SK-N-SH treated with all-trans-retinoic acid at 6 μM for 48 hours (cell line): ENCODE data around the gene HOXD8.

ENCODE experiments used
- ESRRG ChIP-seq: fragments of 250-450 bp; sonication (Bioruptor Pico); IDR thresholded peaks from 2 replicates; pipeline ENCODE4 v1.6.1; 2021; ENCODE audit warnings: mild to moderate bottlenecking
- OSR1 ChIP-seq: fragments of 250-450 bp; sonication (Bioruptor Pico); IDR thresholded peaks from 2 replicates; pipeline ENCODE4 v1.8.0; 2022; ENCODE audit warnings: moderate library complexity, mild to moderate bottlenecking, inconsistent platforms
- PATZ1 ChIP-seq: fragments of 250-450 bp; sonication (Bioruptor Pico); IDR thresholded peaks from 2 replicates; pipeline ENCODE4 v1.8.0; 2020; ENCODE audit warnings: mild to moderate bottlenecking, moderate library complexity, borderline replicate concordance
- RARB ChIP-seq: fragments of 250-450 bp; sonication (Bioruptor Pico); IDR thresholded peaks from 2 replicates; pipeline ENCODE4 v1.8.0; 2021; ENCODE audit warnings: mild to moderate bottlenecking, moderate library complexity
- SNAI2 ChIP-seq: fragments of 250-450 bp; sonication (Bioruptor Pico); IDR thresholded peaks from 2 replicates; pipeline ENCODE4 v1.5.0; 2020; ENCODE audit warnings: mild to moderate bottlenecking, moderate library complexity
- ZFP3 ChIP-seq: fragments of 250-450 bp; sonication (Bioruptor Pico); IDR thresholded peaks from 2 replicates; pipeline ENCODE4 v1.5.0; 2020; ENCODE audit warnings: mild to moderate bottlenecking, moderate library complexity
- ZNF70 ChIP-seq: fragments of 450-650 bp; formaldehyde crosslinking; IDR thresholded peaks from 2 replicates; pipeline ENCODE4 v1.5.0; 2020; ENCODE audit warnings: mild to moderate bottlenecking, moderate library complexity

DNA sequence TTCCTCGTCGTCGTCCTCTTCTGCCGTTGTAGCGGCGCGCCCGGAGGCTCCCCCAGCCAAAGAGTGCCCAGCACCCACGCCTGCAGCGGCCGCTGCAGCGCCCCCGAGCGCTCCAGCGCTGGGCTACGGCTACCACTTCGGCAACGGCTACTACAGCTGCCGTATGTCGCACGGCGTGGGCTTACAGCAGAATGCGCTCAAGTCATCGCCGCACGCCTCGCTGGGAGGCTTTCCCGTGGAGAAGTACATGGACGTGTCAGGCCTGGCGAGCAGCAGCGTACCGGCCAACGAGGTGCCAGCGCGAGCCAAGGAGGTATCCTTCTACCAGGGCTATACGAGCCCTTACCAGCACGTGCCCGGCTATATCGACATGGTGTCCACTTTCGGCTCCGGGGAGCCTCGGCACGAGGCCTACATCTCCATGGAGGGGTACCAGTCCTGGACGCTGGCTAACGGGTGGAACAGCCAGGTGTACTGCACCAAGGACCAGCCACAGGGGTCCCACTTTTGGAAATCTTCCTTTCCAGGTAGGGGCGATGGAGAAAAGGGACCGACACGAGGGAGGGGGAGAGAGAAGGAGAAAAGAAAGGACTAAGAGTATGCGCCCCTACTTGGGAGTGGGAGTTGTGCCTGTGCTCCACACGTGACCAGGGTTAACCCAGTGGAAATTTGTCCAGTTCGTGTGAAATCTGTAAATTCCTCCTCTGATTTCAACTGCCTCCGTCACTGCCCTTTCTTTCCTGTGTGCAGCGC lies 36.2 kb upstream of the HOXD8 start:
- TF ChIP-seq OSR1 (CRISPR knock-in tag) (no peak), RARB (CRISPR knock-in tag) (no peak), PATZ1 (CRISPR knock-in tag) (no peak), SNAI2 (CRISPR knock-in tag) (no peak), ZNF70 (no peak), ESRRG (CRISPR knock-in tag) (no peak), ZFP3 (CRISPR knock-in tag) (no peak)
